Endothelial cell of umbilical vein (primary cell): ENCODE measurements around the gene JAKMIP1.

Source experiments
- POLR2AphosphoS5 ChIP-seq: IDR thresholded peaks from 2 replicates; pipeline ENCODE4 v1.6.1; 2012; ENCODE audit warnings: low read depth, mild to moderate bottlenecking, control low read depth, low read length, moderate library complexity; ENCODE audit not compliant: insufficient read depth
- TF ChIP-seq, protein P1 (sequence below), 2 donors: IDR thresholded peaks; 1 replicate in 1 of 2; 2 replicates in 1 of 2; pipeline ENCODE4 v1.5.1; 2011; ENCODE audit warnings: low read length in 2 of 2, mild to moderate bottlenecking in 2 of 2, moderate library complexity in 2 of 2, control low read depth in 1 of 2, inconsistent platforms in 1 of 2, low read depth in 1 of 2; ENCODE audit not compliant: insufficient read depth in 1 of 2; ENCODE audit errors: extremely low read depth in 1 of 2
- TF ChIP-seq, protein P2 (sequence below): IDR thresholded peaks from 2 replicates; pipeline ENCODE4 v1.6.1; 2011; ENCODE audit not compliant: insufficient read depth, insufficient read length

DNA sequence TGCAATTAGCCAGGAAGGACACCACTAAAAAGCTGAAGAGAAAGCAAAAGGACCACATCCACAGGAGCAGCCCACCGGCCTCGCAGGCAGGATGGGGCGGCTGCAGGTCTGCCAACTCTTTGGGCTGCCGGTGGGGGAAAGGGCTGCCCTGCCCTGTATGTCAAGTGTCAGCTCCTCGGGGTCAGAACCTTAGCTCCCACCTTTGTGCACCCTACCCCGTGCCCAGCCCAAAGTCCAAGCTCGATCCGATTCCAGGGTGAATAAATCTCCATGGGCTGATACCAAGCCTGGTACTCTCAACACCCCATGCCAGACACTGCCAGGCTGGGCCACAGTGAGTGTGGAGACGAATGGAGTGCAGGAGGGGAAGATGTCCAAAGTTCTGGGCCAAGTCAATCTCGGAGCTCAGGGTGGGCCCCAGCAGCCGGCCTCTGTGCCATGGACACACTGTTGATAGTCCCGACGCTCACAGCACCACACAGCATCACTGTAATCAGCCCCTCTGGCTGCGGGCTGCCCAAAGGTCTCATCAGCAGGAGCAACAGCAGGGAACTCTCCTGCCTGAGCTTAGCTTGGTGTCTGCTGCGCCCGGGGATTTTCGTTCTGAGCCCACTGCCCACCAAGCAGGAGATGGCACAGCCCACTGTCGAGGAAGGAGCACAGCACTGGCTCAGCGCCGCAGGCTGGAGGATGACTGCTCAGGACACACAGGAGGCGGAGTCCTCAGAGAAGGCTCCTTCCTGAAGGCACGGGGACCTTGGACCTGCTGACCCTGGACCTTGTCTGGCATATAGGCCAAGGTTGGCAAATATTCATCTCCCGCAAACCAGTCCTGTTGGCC, 84.4 kb downstream of the JAKMIP1 start:
- TF ChIP-seq, protein P1, sequence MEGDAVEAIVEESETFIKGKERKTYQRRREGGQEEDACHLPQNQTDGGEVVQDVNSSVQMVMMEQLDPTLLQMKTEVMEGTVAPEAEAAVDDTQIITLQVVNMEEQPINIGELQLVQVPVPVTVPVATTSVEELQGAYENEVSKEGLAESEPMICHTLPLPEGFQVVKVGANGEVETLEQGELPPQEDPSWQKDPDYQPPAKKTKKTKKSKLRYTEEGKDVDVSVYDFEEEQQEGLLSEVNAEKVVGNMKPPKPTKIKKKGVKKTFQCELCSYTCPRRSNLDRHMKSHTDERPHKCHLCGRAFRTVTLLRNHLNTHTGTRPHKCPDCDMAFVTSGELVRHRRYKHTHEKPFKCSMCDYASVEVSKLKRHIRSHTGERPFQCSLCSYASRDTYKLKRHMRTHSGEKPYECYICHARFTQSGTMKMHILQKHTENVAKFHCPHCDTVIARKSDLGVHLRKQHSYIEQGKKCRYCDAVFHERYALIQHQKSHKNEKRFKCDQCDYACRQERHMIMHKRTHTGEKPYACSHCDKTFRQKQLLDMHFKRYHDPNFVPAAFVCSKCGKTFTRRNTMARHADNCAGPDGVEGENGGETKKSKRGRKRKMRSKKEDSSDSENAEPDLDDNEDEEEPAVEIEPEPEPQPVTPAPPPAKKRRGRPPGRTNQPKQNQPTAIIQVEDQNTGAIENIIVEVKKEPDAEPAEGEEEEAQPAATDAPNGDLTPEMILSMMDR (IDR thresholded peaks at IDR 0.05; ENCODE audit: extremely low read depth in 1 of 2, insufficient read depth in 1 of 2, low read depth in 1 of 2, low read length in 2 of 2): no peak
- TF ChIP-seq, protein P2, sequence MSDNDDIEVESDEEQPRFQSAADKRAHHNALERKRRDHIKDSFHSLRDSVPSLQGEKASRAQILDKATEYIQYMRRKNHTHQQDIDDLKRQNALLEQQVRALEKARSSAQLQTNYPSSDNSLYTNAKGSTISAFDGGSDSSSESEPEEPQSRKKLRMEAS: no peak
- TF ChIP-seq POLR2AphosphoS5: no peak
